ENCODE measurements around the gene ZNF362.

Gene ZNF362

GRCh38 chr1:33284049-33284448 is 27.8 kb downstream of the ZNF362 start:
- no peak overlapping the region for H2BK15ac ChIP-seq (replicated peaks; ENCODE audit: low read depth)
- H3K23ac ChIP-seq (ENCODE audit: low read length): no peak overlapping the region
- H3K79me1 ChIP-seq (ENCODE audit: low read length): no peaks in the 10 kb centered on the region
- no peak overlapping the region for H3K4me3 ChIP-seq (ENCODE audit: low read length)
- no peak overlapping the region for H4K8ac ChIP-seq (ENCODE audit: low read depth, low read length)
- peaks cover 3% of the 10 kb centered on the region for H3K36me3 ChIP-seq (ENCODE audit: control insufficient read depth, insufficient read depth, low read length)
- no peak overlapping the region for H2AK5ac ChIP-seq (ENCODE audit: low read length)
- no peak overlapping the region for H3K18ac ChIP-seq (ENCODE audit: low read length)
- no peak overlapping the region for H3K9ac ChIP-seq (ENCODE audit: low read length)
- no peaks in the 10 kb centered on the region for H3K4me1 ChIP-seq (ENCODE audit: control insufficient read depth, low read depth, low read length)
- no peak overlapping the region for H3K56ac ChIP-seq (ENCODE audit: low read length)
- no peak overlapping the region for H2BK120ac ChIP-seq (ENCODE audit: low read depth, low read length)
- H4K5ac ChIP-seq (ENCODE audit: low read length): no peak overlapping the region
- no peak overlapping the region for H3K27ac ChIP-seq (ENCODE audit: low read depth, low read length)
- no peak for DNase-seq
- H3K27me3 ChIP-seq (ENCODE audit: insufficient read depth, low read length, poor library complexity): no peaks in the 10 kb centered on the region
- H3K4me2 ChIP-seq (ENCODE audit: low read length): no peak overlapping the region
- no peak overlapping the region for H3K4ac ChIP-seq (ENCODE audit: low read depth, low read length)
- H3K79me2 ChIP-seq (ENCODE audit: control insufficient read depth, insufficient read depth, low read length): no peaks in the 10 kb centered on the region
- no peak overlapping the region for H2BK5ac ChIP-seq (ENCODE audit: low read length)
- WGBS (ENCODE audit: extremely low coverage, insufficient coverage, low lambda C conversion rate): no CpG with 5 or more reads among the region's 6 CpGs

GRCh38 chr1:33286451-33287185 is 30.3 kb downstream of the ZNF362 start:
- H3K27me3 ChIP-seq (ENCODE audit: insufficient read depth, low read length, poor library complexity): no peaks in the 10 kb centered on the region
- H2AK5ac ChIP-seq (ENCODE audit: low read length): no peak overlapping the region
- H2BK120ac ChIP-seq (ENCODE audit: low read depth, low read length): no peak overlapping the region
- H3K4me2 ChIP-seq (ENCODE audit: low read length): no peak overlapping the region
- H3K23ac ChIP-seq (ENCODE audit: low read length): no peak overlapping the region
- no peak overlapping the region for H3K4me3 ChIP-seq (ENCODE audit: low read length)
- H3K4me1 ChIP-seq (ENCODE audit: control insufficient read depth, low read depth, low read length): no peaks in the 10 kb centered on the region
- H3K36me3 ChIP-seq (ENCODE audit: control insufficient read depth, insufficient read depth, low read length): peaks cover 1% of the 10 kb centered on the region
- no peaks in the 10 kb centered on the region for H3K79me2 ChIP-seq (ENCODE audit: control insufficient read depth, insufficient read depth, low read length)
- no CpG with 5 or more reads among the region's 8 CpGs for WGBS (ENCODE audit: extremely low coverage, insufficient coverage, low lambda C conversion rate)
- H4K5ac ChIP-seq (ENCODE audit: low read length): no peak overlapping the region
- no peak overlapping the region for H2BK15ac ChIP-seq (replicated peaks; ENCODE audit: low read depth)
- H3K56ac ChIP-seq (ENCODE audit: low read length): no peak overlapping the region
- no peaks in the 10 kb centered on the region for H3K79me1 ChIP-seq (ENCODE audit: low read length)
- H3K9ac ChIP-seq (ENCODE audit: low read length): no peak overlapping the region
- no peak overlapping the region for H3K27ac ChIP-seq (ENCODE audit: low read depth, low read length)
- H4K8ac ChIP-seq (ENCODE audit: low read depth, low read length): no peak overlapping the region
- H2BK5ac ChIP-seq (ENCODE audit: low read length): no peak overlapping the region
- no peak for DNase-seq
- no peak overlapping the region for H3K18ac ChIP-seq (ENCODE audit: low read length)
- H3K4ac ChIP-seq (ENCODE audit: low read depth, low read length): no peak overlapping the region

- Histone ChIP-seq H2BK5ac (ENCODE audit: low read length) (no peak overlapping the region), H3K27me3 (ENCODE audit: insufficient read depth, low read length, poor library complexity) (no peaks in the 10 kb centered on the region), H3K23ac (ENCODE audit: low read length) (no peak overlapping the region), H3K4me2 (ENCODE audit: low read length) (no peak overlapping the region), H3K9ac (ENCODE audit: low read length) (no peak overlapping the region), H3K4me3 (ENCODE audit: low read length) (no peak overlapping the region), H3K79me2 (ENCODE audit: control insufficient read depth, insufficient read depth, low read length) (no peaks in the 10 kb centered on the region), H3K36me3 (ENCODE audit: control insufficient read depth, insufficient read depth, low read length) (peaks cover 1% of the 10 kb centered on the region), H4K5ac (ENCODE audit: low read length) (no peak overlapping the region), H3K4me1 (ENCODE audit: control insufficient read depth, low read depth, low read length) (no peaks in the 10 kb centered on the region), H3K18ac (ENCODE audit: low read length) (no peak overlapping the region), H3K27ac (ENCODE audit: low read depth, low read length) (no peak overlapping the region), H3K4ac (ENCODE audit: low read depth, low read length) (no peak overlapping the region), H2AK5ac (ENCODE audit: low read length) (no peak overlapping the region), H2BK120ac (ENCODE audit: low read depth, low read length) (no peak overlapping the region), H3K79me1 (ENCODE audit: low read length) (no peaks in the 10 kb centered on the region), H3K56ac (ENCODE audit: low read length) (no peak overlapping the region), H4K8ac (ENCODE audit: low read depth, low read length) (no peak overlapping the region), H2BK15ac (replicated peaks; ENCODE audit: low read depth) (no peak overlapping the region)
- no peak for DNase-seq
- WGBS (ENCODE audit: extremely low coverage, insufficient coverage, low lambda C conversion rate): no CpG with 5 or more reads among the region's 2 CpGs
Measured at GRCh38 chr1:33287317-33287716, 31.0 kb downstream of the ZNF362 start.

GRCh38 chr1:33288976-33289857 is 32.9 kb downstream of the ZNF362 start:
- H4K5ac ChIP-seq (ENCODE audit: low read length): no peak overlapping the region
- no peak overlapping the region for H2BK5ac ChIP-seq (ENCODE audit: low read length)
- H3K4me3 ChIP-seq (ENCODE audit: low read length): no peak overlapping the region
- no peaks in the 10 kb centered on the region for H3K36me3 ChIP-seq (ENCODE audit: control insufficient read depth, insufficient read depth, low read length)
- H3K23ac ChIP-seq (ENCODE audit: low read length): no peak overlapping the region
- no peak overlapping the region for H3K27ac ChIP-seq (ENCODE audit: low read depth, low read length)
- no peak overlapping the region for H3K4ac ChIP-seq (ENCODE audit: low read depth, low read length)
- no peak overlapping the region for H2BK15ac ChIP-seq (replicated peaks; ENCODE audit: low read depth)
- H3K18ac ChIP-seq (ENCODE audit: low read length): no peak overlapping the region
- H2BK120ac ChIP-seq (ENCODE audit: low read depth, low read length): no peak overlapping the region
- H3K56ac ChIP-seq (ENCODE audit: low read length): no peak overlapping the region
- H4K8ac ChIP-seq (ENCODE audit: low read depth, low read length): no peak overlapping the region
- H2AK5ac ChIP-seq (ENCODE audit: low read length): no peak overlapping the region
- H3K4me2 ChIP-seq (ENCODE audit: low read length): no peak overlapping the region
- no peaks in the 10 kb centered on the region for H3K79me1 ChIP-seq (ENCODE audit: low read length)
- no peak overlapping the region for H3K9ac ChIP-seq (ENCODE audit: low read length)
- H3K27me3 ChIP-seq (ENCODE audit: insufficient read depth, low read length, poor library complexity): no peaks in the 10 kb centered on the region
- H3K79me2 ChIP-seq (ENCODE audit: control insufficient read depth, insufficient read depth, low read length): no peaks in the 10 kb centered on the region
- no peaks in the 10 kb centered on the region for H3K4me1 ChIP-seq (ENCODE audit: control insufficient read depth, low read depth, low read length)
- DNase-seq: no peak
- WGBS (ENCODE audit: extremely low coverage, insufficient coverage, low lambda C conversion rate): no CpG with 5 or more reads among the region's 16 CpGs

- no peaks in the 10 kb centered on the region for H3K36me3 ChIP-seq (ENCODE audit: control insufficient read depth, insufficient read depth, low read length)
- WGBS (ENCODE audit: extremely low coverage, insufficient coverage, low lambda C conversion rate): no CpG with 5 or more reads among the region's 3 CpGs
Measured at GRCh38 chr1:33289858-33290154, 33.5 kb downstream of the ZNF362 start.

More at GRCh38 chr1:33289858-33290154, 33.5 kb downstream of the ZNF362 start:
- Histone ChIP-seq H3K56ac (ENCODE audit: low read length) (no peak overlapping the region), H3K4me2 (ENCODE audit: low read length) (no peak overlapping the region), H3K4me3 (ENCODE audit: low read length) (no peak overlapping the region), H3K79me2 (ENCODE audit: control insufficient read depth, insufficient read depth, low read length) (no peaks in the 10 kb centered on the region), H3K27me3 (ENCODE audit: insufficient read depth, low read length, poor library complexity) (no peaks in the 10 kb centered on the region), H3K23ac (ENCODE audit: low read length) (no peak overlapping the region), H2BK5ac (ENCODE audit: low read length) (no peak overlapping the region), H4K8ac (ENCODE audit: low read depth, low read length) (no peak overlapping the region), H3K18ac (ENCODE audit: low read length) (no peak overlapping the region), H4K5ac (ENCODE audit: low read length) (no peak overlapping the region), H3K9ac (ENCODE audit: low read length) (no peak overlapping the region), H3K27ac (ENCODE audit: low read depth, low read length) (no peak overlapping the region), H3K4me1 (ENCODE audit: control insufficient read depth, low read depth, low read length) (no peaks in the 10 kb centered on the region), H3K79me1 (ENCODE audit: low read length) (no peaks in the 10 kb centered on the region), H2BK15ac (replicated peaks; ENCODE audit: low read depth) (no peak overlapping the region), H2AK5ac (ENCODE audit: low read length) (no peak overlapping the region), H2BK120ac (ENCODE audit: low read depth, low read length) (no peak overlapping the region), H3K4ac (ENCODE audit: low read depth, low read length) (no peak overlapping the region)
- no peak for DNase-seq
